IPS-18c (cell line): ENCODE data around the gene ANKS6.

Experiments used
- H3K4me3 ChIP-seq: 2 replicates; pipeline ENCODE4 v1.7.0; 2013; ENCODE audit warnings: low read depth, mild to moderate bottlenecking, low read length, moderate library complexity; ENCODE audit not compliant: insufficient read depth
- H3K9me3 ChIP-seq: one replicate; pipeline ENCODE4 v1.6.1; 2013; ENCODE audit warnings: mild to moderate bottlenecking, low read length, moderate library complexity; ENCODE audit not compliant: control insufficient read depth, insufficient read depth

Gene ANKS6

DNA sequence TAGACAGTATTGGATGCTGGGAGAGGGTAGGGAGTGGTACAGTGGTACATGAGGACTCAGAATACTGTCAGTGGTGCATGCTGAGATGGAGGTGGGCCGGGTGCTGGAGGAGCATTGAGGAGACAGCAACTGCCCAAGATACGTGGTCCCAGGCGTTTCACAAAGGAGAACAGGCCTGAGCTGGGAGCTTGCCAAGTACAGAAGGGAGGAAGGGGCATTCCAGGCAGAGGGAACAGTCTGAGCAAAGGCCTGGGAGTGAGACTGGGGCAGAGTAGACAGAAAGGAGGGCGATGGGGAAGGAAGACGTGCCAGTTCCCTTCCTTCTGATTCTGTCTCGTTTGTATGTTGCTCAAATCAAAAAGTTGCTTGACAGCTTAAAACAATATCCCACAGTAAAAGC lies 26.3 kb upstream of the ANKS6 start:
- no peaks in the 10 kb centered on the region for H3K9me3 ChIP-seq
- H3K4me3 ChIP-seq = no peak overlapping the region

DNA sequence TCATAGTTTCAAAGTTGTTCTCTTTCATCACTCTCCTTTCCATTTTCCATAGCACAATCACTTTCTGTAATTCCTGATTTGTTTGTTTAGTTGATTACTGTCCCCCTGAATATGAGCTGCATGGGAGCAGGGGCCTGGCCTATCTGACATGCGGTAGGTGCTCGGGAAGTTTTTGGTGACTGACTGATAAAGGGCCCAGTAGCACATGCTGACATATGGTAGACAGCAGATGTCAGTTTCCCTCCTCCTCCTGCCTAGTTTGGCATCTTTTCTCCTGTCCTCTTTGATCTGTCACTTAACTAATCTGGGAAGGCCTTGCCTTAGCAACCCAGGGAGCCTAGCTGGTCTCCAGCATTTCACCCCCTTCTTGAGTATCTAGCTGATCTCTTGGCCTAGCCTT lies 25.5 kb upstream of the ANKS6 start:
- H3K9me3 ChIP-seq = no peaks in the 10 kb centered on the region
- no peak overlapping the region for H3K4me3 ChIP-seq

DNA sequence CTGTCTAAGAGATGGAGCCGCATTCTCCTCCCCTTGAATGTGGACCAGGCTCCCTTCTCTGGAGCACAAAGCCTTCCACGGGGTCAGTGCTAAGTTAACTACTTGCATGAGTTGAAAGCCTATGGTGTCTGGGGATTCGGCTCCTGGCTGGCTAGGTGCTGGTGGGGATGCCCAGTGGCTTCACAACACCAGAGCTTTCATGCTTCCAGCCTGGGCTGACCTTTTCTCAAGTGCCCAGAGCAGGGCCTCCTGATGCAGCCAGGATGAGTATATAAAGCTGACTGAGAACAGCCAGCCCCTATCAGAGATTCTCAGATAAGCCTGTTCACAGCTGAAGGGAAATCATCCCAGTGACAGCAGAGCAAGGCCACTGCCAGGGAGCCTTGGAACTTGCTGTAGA lies 22.9 kb upstream of the ANKS6 start:
- Histone ChIP-seq H3K9me3 (no peaks in the 10 kb centered on the region), H3K4me3 (no peak overlapping the region)

DNA sequence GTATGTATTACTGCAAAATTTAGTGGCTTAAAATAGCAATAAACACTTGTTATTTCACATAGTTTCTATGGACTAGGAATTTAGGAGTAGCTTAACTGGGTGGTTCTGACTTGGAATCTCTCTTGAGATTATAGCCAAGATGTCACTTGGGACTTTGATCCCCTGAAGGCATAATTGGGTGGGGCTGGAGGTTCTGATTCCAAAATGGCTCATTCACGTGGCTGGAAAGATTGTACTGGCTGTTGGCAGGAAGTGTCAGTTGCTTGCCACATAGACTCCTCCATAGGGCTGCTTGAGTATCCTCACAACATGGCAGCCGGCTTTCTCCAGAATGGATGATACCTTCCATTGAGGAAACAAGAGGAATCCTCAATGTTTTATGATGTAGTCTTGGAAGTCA lies 22.4 kb upstream of the ANKS6 start:
- H3K9me3 ChIP-seq = no peaks in the 10 kb centered on the region
- no peak overlapping the region for H3K4me3 ChIP-seq

DNA sequence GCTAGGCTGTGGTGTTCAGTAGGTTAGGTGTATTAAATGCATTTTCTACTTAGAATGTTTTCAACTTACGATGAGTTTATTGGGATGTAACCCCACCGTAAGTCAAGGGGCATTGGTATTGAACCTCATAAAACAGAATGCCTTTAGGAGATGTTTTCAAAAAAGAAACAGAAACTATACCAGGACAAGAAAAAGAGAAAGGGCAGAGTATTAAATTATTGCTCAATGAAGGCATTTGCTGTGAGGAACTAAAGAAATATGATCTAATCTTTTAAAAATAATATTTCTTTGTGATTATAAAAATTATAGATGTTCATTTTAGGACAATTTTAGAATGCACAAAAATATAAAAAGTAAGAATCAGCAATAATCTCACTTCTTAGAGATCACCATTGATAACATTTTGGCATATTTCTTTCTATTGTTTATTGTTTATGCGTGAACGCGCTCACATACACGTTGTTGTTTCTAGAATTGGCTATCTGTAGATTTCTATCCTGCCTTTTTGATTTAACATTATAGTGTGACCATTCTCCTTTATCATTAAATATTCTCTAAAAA lies 19.1 kb upstream of the ANKS6 start:
- H3K4me3 ChIP-seq = no peak overlapping the region
- no peaks in the 10 kb centered on the region for H3K9me3 ChIP-seq

DNA sequence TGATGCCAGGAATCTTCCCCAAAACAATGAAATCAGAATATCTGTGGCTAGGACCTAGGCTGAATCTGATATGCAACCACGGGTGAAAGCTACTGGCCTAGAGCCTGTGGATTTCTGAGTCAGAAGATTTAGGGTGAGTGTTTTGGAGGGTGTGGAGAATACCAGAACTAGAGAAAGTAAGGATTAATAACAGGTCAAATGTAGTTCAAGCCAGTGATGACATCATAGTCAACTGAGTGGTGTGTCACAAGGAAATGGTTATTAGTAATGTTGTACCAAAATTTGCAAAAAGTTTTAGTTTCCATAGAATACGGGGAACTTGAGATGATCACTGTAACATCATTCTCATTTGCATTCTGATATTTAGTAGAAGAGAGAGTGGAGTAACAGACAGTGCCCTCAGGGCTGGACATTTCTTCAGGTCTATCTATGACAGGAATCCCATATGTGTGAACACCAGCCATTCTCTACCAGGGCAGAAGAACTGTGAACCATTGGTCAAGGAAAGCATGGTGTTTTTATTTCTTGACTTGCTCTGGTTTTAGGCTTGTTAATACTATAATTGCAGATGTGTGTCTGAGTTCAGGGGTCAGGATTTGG lies 14.8 kb upstream of the ANKS6 start:
- no peaks in the 10 kb centered on the region for H3K9me3 ChIP-seq
- no peak overlapping the region for H3K4me3 ChIP-seq

DNA sequence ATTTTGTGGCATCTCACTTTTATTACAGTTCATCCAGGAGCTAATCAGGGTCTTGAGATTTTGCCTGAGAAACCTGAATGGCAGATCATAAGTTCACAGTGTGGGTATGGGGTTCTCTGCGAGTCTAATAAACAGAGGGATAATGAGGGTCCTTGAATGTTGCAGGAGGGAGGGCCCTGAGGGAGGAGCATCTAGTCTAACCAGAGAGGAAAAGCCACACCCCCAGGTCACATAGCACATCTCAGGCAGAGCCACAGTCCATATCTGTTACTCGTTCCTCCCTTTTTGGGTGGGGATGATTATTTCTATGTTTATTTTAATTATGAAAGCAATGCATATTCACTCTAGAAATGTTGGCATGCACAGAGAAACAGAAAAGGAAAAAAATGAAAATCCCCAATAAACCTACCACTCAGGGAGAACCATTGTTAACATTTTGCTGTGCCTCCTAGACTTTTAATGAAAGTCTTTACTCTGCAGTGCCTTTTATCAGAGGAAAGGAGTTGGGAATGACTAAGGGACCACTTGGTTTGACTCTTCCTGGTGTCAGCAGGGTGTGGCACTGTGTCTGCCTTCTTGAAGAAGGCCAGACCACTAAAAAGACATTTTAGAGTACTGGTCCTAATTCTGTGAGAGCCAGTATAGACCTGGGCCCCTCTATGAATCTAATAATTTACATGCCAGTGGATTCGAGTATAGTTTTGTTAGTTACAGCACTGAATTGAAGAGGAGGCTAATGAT lies 13.9 kb upstream of the ANKS6 start:
- H3K4me3 ChIP-seq = no peak overlapping the region

DNA sequence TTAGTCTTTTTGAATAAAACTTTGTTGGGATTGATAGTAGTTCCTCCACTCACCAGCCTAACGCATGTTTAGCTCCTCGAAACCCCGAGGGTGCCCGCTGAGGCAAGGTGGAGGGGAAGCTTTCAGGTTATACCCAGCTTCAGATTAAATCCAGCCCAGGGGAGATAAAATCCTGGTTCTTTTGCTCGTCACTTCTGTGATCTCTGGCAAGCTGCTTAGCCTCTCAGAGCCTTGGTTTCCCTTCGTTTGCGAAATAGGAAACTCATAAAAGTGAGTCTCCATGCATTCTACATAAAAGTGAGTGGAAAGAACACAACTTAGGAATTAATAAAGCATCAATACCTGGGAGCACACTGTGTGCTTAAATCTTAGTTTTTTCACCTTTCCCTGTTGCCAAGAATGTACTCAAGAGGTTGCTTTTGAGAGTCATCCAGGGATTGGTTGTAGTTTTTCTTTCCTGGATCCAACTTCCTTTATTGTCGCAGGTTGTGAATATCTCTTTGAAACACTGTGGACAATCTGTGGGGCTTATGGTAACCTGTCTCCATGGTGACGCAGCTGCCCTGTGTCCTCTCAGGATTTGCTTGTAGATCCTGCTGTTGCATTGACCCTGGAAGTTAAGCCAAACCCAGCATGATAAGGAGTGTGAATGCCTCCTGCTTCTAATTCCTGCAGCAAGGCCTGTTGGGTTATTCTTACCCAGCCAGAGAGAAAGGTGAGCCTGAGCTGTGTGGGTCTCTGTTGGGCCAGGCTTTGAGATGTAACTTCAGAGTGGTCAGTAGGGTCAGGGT lies 13.2 kb upstream of the ANKS6 start:
- Histone ChIP-seq H3K9me3 (no peaks in the 10 kb centered on the region), H3K4me3 (no peak overlapping the region)

More for the DNA sequence above, 13.9 kb upstream of the ANKS6 start:
- H3K9me3 ChIP-seq = no peaks in the 10 kb centered on the region

DNA sequence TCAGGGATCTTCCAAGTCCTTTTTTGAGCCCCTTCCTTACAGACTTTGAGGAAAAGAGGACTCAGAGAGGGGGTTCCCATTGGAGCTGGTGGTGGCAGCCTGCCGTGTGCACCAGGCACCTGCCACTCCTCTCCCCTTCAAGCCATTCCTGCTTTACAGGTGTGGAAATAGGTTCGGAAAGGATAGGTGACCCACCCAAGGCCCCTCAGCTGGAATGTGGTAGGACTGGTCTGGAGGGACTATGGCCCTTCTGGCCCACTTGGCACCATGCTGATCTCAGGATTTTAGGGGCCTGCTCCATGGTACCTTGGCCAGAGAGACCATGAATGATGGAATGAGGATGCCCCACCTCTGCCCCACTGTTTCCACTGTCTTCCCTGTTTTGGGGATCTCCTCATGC lies 12.5 kb upstream of the ANKS6 start:
- 0 out of 2 replicates have a peak overlapping the region, but pooled peaks have one; percentile 69 for H3K4me3 ChIP-seq
- no peaks in the 10 kb centered on the region for H3K9me3 ChIP-seq

DNA sequence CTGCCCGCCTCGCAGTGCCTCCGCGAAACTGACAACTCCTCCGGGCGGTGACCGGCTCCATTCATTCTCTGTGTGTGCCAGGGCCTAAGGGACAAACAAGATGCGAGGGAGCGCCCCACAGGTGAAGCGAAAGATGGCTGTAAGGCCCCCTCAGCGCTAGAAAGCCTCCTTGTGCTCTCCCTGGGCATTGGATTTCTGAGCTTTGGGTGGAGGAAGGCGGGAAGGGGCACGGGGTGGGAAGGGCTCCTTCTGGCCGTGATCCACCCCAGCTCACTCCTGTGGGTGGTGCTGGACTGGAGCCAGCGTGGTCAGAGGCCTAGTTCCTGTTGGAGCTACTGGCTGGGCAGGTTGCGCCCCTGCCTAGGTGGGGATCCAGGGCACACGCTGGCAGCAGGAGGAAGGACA lies 12.1 kb upstream of the ANKS6 start:
- Histone ChIP-seq H3K9me3 (no peaks in the 10 kb centered on the region), H3K4me3 (peak overlapping the region; percentile 69)

DNA sequence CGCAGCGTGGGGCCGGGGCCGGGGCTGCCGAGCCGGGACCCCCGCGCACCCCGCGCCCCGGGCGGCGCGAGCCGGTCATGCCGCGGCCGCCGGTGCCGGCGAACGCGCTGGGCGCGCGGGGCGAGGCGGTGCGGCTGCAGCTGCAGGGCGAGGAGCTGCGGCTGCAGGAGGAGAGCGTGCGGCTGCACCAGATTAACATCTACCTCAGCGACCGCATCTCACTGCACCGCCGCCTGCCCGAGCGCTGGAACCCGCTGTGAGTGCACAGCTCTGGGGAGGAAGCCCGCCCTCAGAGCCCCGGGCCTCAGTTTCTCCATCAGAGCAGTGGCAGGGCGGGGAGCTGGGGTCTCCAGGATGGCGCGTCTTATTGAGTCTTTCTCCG lies 11.4 kb upstream of the ANKS6 start:
- Histone ChIP-seq H3K4me3 (peak overlapping the region; percentile 69), H3K9me3 (no peaks in the 10 kb centered on the region)

DNA sequence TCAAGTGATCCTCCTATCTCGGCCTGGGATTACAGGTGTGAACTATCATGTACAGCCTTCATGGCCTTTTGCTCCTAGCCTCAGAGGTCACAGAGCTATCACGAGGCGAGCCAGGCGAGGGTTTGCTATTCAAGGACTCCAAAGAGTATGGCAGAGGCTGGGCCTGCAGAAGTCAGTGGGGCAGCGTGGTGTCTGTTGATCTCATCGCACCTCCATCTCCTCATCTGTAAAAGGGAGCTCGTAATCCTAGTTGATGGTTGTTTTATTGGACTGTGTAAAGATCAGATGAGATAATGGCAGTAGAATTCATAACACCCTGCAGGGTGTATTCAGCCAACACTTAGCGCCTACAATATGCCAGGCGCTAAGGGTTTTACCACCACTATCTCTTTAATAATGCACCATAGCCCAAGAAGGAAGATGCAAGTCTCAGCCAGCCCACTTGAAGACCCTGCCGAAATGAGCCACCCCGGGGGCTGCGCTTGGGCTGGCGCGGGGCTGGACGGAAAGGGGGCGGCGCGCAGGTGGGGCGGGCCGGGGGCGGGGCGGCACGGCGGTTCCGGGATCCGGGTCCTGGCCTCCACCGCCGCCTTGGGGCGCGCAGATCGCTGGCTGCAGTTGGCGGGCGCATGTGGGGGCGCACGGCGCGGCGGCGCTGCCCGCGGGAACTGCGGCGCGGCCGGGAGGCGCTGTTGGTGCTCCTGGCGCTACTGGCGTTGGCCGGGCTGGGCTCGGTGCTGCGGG lies 10.9 kb upstream of the ANKS6 start, which contains the start of gene GALNT12:
Gene GALNT12 (plus strand): TSS at position 601 of the 744 bp plus-strand sequence. CDS start 29 bp downstream, at position 630.
- Histone ChIP-seq H3K9me3 (no peaks in the 10 kb centered on the region), H3K4me3 (peak within 1 kb of the TSS; percentile 69)

DNA sequence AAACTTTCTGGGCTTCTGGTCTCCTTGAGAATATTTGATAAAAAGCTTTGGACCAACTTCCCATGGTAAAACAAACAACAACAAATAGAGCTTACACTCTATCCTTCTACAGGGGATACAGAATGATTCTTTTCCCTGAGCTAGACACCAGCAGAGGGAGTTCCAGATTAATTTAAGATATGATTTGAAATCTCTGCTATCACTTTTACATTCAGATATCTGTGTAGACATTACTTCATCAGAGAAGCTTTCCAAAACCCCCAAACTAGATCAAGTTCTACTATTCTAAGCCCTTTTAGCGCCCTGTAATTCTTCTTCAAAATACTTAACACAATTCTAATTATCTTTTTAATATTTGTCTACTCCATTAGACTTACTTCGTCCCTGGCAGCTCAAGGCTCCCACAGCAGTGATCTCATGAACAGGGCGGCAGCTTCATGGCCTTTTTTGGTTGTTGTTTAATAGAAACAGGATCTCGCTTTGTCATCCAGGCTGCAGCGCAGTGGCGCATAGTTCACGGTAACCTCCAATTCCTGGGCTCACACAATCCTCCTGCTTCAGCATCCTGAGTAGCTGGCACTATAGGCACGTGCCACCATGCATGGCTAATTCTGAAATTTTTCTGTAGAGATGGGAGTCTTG lies 10.2 kb upstream of the ANKS6 start:
- H3K9me3 ChIP-seq = no peaks in the 10 kb centered on the region
- H3K4me3 ChIP-seq = no peak overlapping the region

DNA sequence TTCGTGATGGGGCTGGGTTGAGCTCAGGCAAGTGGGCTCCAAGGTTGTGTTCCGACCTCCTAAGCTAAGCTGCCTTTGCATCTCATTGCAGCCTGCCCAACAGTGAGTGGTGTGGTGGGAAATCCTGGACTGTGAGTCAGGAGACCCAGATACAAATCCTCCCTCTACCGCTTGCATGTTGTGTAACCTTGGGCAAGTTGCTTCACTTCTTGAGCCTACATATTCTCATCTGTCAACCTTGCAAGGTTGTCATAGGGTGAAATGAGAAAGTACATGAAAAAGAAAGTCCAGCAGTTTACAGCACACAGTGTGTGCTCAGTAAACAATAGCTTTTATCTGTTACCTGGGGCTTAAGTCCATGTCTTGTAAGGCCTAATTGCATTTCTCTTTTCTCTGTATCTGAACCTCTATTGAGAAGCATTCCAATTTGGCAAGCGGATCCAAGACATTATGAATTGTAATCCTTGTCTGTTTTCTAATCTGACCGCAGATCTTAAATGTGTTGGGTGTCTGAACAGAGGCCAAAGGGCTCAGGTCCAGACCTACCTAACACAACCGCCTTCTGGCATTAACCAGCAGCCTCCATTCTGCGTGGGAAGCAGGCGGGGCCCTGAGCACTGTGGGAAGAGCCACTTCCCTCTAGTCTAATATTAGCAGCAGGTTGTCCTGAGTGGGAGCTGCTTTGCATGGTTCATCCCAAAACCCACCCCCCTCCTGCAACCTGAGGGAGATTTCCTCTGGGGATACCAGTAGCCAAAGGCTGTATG lies 9.3 kb upstream of the ANKS6 start:
- H3K9me3 ChIP-seq = no peaks in the 10 kb centered on the region
- H3K4me3 ChIP-seq = no peak overlapping the region

DNA sequence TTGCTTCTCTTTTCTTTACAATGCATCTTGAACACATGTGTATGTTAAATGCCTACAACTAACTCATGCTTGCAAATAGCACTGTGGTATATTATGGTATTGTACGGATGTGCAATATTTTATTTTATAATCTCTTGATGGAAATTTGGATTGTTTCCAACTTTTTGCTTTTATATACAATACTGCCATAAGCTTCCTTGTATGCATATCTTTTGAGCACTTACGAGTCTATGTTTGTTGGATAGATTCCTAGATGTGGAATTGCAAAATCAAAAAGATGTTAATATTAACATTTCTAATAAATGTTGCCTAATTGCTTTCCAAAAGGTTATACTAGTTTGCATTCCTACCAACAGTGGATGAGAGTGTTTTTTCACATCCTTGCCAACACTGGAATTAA lies 7.7 kb upstream of the ANKS6 start:
- Histone ChIP-seq H3K9me3 (no peaks in the 10 kb centered on the region), H3K4me3 (no peak overlapping the region)

DNA sequence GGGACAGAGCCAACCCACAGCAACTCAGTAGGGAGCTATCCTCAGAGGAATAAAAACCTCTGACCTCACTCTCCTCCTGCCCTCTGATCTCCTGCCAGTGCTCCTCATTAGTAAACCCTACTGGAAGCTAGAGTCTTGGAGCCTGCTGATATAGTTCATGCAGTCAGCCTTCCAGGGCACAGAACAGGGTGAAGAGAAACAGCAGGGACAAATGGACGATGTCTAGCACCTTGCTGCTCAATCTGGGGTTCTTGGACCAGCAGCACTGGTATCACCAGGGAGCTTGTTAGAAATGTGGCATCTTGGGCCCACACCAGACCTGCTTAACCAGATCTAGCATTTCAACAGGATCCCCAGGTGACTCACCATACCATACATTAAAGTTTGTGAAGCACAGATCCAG lies 5.6 kb upstream of the ANKS6 start:
- Histone ChIP-seq H3K9me3 (no peaks in the 10 kb centered on the region), H3K4me3 (no peak overlapping the region)
